Left ventricle myocardium inferior (tissue), 1 donor: ENCODE measurements around the gene HSPB9. TPM values are rescaled to one million over a fixed set of nuclear protein-coding genes. Genes with fewer than 3 reads are reported as not detected.
A peak's percentile ranks its signal among the peaks of the same experiment; 100 is the strongest.

ENCODE experiments used
- DNase-seq: peaks from one replicate; pipeline ENCODE4 v3.0.0-alpha.2; 2020
- H3K27ac ChIP-seq: fragments of 200-600 bp; replicated peaks from 2 replicates; pipeline ENCODE4 v1.8.0; 2021
- H3K27me3 ChIP-seq: fragments of 200-600 bp; 2 replicates; pipeline ENCODE4 v1.8.0; 2021; ENCODE audit warnings: low read depth
- H3K36me3 ChIP-seq: fragments of 200-600 bp; 2 replicates; pipeline ENCODE4 v1.8.0; 2021
- H3K4me1 ChIP-seq: fragments of 200-600 bp; 2 replicates; pipeline ENCODE4 v1.8.0; 2021
- H3K4me3 ChIP-seq: fragments of 200-600 bp; 2 replicates; pipeline ENCODE4 v1.8.0; 2021; ENCODE audit warnings: mild to moderate bottlenecking, moderate library complexity
- H3K9me3 ChIP-seq: fragments of 200-600 bp; replicated peaks from 2 replicates; pipeline ENCODE4 v1.8.0; 2021
- intact Hi-C: fragments of 100-400 bp; cut with micrococcal nuclease; formaldehyde crosslinking; loops from one replicate; pipeline ENCODE4 v1.11.0; 2022
- total RNA-seq: library from RNA; stranded (reverse); fragmentation: NEBNext Ultra II Directional; extraction: Animal tissue kit (Norgen Biotek cat#: 25700); gene quantifications from one replicate; pipeline ENCODE4 v1.2.1, GENCODE V29; 2021
- TF ChIP-seq, protein P1 (sequence below): fragments of 200-600 bp; IDR thresholded peaks from 2 replicates; pipeline ENCODE4 v1.8.0; 2021; ENCODE audit warnings: antibody characterized with exemption, mild to moderate bottlenecking, borderline replicate concordance
- donor health status: DM: no; HTN: yes; CAD: no; lungs with severe emphysema.

Gene HSPB9
- total RNA-seq, 1 donor from 2014 or later = not detected

DNA sequence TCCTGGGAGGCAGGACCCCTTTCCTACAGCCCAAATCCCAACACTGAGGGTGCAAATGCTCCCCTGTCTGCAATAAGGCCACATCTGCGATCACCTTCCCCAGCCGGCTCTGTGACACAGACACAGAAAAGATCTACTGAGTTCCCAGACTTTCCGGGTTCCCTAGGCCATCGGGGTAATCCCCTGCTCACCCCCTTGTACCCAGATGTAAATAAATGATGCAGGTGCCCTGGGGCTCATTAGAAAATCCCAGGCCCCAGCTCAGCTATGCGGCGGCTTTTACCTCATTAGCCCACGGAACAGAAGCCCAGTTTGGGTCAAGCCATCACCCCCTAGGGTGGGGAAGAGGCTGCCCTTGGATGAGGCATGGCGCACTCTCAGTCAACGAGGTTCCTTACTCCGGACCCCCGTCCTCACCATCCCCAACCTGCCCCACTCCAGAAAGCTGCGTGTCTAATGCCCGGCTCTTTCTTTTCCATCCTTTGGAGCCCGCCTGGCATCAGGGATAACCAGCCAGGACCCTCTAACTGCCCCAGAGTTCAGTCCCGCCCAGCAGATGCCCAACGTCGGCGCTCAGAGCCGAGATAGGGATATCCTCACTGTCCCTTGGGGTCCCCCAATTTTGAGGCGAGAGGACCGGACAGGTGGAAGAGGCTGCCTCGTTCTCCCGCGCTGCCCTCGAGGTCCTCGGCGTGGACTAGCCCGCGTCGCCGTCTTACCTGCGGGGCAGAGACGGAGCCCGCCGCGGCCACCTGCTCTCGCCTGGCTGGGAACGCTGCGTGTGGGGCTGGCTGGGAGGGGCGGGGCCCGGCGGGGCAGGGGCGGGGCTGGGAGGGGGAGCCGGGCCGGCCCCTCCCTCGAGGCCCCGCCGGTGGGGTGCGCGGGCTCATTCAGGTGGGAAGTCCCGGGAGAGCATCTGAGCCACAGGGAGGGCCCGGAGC is 24.6 kb upstream of the HSPB9 start, which contains the start of gene ZNF385C:
ZNF385C (minus strand) TSS at position 783 of the 941 bp plus-strand sequence. CDS start 35,417 bp downstream, outside the sequence.
- Histone ChIP-seq H3K27me3 (peaks cover 42% of the 10 kb centered on the region), H3K27ac (no peak within 1 kb of the TSS), H3K4me1 (peaks cover 13% of the 10 kb centered on the region), H3K9me3 (no peaks in the 10 kb centered on the region), H3K4me3 (no peak within 1 kb of the TSS), H3K36me3 (no peaks in the 10 kb centered on the region)
- intact Hi-C loops = no loop called here
- TF ChIP-seq, protein P1, sequence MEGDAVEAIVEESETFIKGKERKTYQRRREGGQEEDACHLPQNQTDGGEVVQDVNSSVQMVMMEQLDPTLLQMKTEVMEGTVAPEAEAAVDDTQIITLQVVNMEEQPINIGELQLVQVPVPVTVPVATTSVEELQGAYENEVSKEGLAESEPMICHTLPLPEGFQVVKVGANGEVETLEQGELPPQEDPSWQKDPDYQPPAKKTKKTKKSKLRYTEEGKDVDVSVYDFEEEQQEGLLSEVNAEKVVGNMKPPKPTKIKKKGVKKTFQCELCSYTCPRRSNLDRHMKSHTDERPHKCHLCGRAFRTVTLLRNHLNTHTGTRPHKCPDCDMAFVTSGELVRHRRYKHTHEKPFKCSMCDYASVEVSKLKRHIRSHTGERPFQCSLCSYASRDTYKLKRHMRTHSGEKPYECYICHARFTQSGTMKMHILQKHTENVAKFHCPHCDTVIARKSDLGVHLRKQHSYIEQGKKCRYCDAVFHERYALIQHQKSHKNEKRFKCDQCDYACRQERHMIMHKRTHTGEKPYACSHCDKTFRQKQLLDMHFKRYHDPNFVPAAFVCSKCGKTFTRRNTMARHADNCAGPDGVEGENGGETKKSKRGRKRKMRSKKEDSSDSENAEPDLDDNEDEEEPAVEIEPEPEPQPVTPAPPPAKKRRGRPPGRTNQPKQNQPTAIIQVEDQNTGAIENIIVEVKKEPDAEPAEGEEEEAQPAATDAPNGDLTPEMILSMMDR = no peak
- no peak for DNase-seq

DNA sequence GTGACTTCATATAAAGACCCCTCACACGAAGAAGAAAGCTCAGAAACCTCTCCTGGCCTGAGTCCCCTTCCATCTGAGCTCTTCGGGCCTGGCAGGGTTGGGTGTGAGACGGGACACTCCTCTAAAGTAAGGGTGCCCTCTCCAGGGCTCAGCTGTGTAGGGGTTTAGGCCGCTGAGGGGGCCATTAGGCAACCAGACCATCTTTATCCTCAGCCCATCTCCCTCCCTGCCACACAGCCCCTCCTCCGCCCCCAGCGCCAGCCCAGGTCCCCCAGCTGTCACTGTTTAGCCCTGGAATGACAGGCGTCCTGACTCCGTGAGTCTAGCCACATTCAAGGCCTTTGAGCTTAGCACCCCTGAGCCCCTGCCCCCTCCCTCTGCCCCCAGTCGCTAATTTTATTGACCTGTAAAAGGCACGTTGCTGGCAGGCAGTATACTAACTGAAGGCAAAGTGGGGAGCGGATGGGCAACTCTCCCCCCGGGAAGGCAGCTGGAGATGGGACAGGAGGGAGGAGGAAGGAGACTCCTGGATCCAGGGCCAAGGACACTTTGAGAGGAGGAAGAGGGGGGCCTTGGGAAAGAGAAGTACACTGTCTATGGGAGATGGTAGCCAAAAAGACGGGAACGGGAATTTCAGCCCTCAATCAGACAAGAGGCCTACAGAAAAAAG is 23.7 kb upstream of the HSPB9 start:
- no peak overlapping the region for H3K27ac ChIP-seq
- H3K4me1 ChIP-seq = peaks cover 13% of the 10 kb centered on the region
- H3K27me3 ChIP-seq = peaks cover 42% of the 10 kb centered on the region
- TF ChIP-seq, protein P1 = no peak
- H3K4me3 ChIP-seq = no peak overlapping the region
- no peak for DNase-seq
- no peaks in the 10 kb centered on the region for H3K36me3 ChIP-seq
- intact Hi-C loops = no loop called here
- no peaks in the 10 kb centered on the region for H3K9me3 ChIP-seq

DNA sequence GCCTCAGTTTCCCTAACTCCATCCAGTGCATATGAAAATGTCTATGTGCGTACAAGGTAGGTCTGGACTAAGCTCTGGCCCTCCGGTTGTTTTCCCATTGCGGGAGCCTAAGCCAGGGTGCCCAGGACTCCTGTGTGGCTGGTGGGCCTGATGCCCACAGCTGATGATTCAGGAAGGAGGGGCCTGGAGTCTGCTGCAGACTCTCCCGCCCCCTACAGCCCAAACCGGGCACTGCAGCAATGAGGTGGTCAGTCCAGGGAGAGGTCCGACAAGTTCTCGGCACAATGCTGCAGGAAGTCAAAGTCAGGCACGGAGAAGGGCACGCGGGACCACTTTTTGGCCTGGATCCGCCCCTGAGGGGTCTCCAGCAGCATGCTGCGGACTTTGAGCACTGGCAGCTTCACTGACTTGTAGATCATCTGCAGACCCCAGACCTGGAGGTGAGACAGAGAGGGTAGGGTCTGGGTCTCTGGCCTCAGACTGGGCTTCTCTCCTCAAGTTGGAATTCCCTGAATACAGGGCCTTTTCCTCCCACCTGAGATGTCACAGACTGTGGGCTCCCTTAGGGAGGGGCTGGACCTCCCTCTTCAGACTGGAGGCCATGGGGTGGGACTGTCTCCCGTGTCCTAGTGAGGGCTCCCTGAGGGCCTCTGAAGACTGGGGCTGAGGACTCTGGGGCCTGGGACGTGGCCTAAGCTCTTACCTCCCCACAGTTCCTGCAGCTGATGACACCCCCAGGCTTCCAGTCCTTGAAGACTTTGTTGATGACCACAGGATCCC is 20.9 kb upstream of the HSPB9 start:
- no peak overlapping the region for H3K4me3 ChIP-seq
- peak; percentile 74 for DNase-seq

DNA sequence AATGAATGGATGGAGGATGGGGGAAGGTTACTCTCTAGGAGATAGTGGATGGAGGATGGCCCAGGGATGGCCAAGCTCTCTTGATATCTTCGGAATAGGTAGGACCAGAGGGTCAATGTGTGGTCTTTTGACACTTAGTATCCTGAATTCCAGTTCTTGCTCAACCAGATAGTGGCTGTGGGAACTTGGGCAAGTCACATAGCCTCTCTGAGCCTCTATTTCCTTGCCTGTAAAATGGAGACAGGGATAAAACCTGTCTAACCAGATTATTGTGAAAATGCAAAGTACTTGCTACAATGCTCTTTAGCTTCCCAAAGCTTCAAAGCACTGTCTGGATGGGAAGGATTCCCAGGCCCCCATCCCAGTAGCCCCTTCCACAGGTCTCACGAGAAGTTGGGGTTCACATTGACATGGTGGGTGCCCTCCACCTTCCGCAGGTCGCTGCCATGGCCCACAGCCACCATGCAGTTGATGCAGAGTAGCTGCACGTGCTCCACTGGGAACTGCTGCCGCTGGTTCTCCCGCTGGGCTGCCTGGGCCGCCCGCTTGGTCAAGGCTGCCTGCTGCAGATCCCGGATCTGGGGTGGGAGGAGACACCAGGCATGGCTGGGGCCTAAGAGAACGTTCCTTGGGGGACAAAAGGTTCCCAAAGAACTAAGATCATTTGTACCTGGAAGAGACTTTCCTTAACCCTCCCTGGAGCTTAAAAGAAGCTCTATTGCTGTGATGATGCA is 19.2 kb upstream of the HSPB9 start:
- intact Hi-C loops = no loop called here

More for the DNA sequence above, 20.9 kb upstream of the HSPB9 start:
- Histone ChIP-seq H3K27ac (no peak overlapping the region), H3K9me3 (no peaks in the 10 kb centered on the region), H3K27me3 (peaks cover 20% of the 10 kb centered on the region), H3K4me1 (peaks cover 13% of the 10 kb centered on the region), H3K36me3 (peaks cover 5% of the 10 kb centered on the region)
- intact Hi-C loops = no loop called here
- TF ChIP-seq, protein P1 = peak; percentile 87

More for the DNA sequence above, 19.2 kb upstream of the HSPB9 start:
- Histone ChIP-seq H3K9me3 (no peaks in the 10 kb centered on the region), H3K27ac (no peak overlapping the region), H3K36me3 (peaks cover 10% of the 10 kb centered on the region), H3K4me3 (no peak overlapping the region), H3K4me1 (peaks cover 7% of the 10 kb centered on the region), H3K27me3 (peaks cover 3% of the 10 kb centered on the region)
- TF ChIP-seq, protein P1 = no peak
- DNase-seq = no peak
